Ovary (tissue), 3 donors: Measurements from ENCODE around the gene FAM177B.

Experiments
- POLR2A ChIP-seq: fragments of 450-650 bp; IDR thresholded peaks from one replicate; pipeline ENCODE4 v1.6.1; 2017; ENCODE audit warnings: antibody characterized with exemption, mild to moderate bottlenecking, moderate library complexity
- TF ChIP-seq, protein P1 (sequence below), 3 donors: fragments of 450-650 bp in 2 of 3; fragments of 200-600 bp in 1 of 3; IDR thresholded peaks; one replicate each; pipeline versions ENCODE4 v1.5.1 to v1.8.0; 2016 to 2022; ENCODE audit warnings: antibody characterized with exemption in 3 of 3, mild to moderate bottlenecking in 1 of 3
- donor health status: DM: no; HTN: no; CAD: no.

DNA sequence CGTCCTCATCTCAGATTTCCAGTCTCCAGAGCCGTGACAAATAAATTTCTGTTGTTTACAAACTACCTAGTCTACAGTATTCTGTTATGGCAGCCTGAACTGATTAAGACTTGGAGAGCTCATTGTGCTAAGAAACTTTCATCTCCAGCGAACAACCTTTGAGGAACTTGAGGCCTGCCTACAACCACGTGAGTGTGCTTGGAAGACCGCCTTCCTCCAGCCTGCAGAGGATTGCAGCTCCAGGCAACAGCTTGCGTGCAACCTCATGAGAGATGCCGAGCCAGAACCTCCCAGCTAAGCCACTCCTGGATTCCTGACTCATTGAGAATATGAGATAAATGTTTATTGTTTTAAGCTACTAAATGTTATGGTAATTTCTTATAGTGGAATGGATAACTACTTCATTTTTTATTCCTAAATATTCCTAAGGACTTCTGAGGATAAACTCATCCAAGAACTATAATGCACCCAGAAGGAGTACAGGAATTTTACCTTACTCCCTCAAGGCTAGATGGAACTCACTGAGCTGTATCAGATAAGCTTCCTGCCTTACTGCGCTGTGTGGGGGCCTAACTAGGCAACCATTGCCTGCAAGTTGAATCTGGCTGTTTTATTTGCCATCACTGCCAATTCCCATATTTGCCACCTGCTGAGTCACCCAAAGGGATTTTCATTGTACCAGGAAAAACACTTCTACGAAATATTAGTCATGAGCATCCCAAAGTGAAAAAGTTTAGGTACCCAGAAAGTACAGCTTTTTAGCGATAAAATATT, 17.6 kb downstream of the FAM177B start:
- TF ChIP-seq, protein P1, sequence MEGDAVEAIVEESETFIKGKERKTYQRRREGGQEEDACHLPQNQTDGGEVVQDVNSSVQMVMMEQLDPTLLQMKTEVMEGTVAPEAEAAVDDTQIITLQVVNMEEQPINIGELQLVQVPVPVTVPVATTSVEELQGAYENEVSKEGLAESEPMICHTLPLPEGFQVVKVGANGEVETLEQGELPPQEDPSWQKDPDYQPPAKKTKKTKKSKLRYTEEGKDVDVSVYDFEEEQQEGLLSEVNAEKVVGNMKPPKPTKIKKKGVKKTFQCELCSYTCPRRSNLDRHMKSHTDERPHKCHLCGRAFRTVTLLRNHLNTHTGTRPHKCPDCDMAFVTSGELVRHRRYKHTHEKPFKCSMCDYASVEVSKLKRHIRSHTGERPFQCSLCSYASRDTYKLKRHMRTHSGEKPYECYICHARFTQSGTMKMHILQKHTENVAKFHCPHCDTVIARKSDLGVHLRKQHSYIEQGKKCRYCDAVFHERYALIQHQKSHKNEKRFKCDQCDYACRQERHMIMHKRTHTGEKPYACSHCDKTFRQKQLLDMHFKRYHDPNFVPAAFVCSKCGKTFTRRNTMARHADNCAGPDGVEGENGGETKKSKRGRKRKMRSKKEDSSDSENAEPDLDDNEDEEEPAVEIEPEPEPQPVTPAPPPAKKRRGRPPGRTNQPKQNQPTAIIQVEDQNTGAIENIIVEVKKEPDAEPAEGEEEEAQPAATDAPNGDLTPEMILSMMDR (IDR thresholded peaks at IDR 0.05): no peak
- TF ChIP-seq POLR2A: no peak
